ENCODE results near the gene DNAJB2.

- TF ChIP-seq CTCF (IDR thresholded peaks at IDR 0.05) (no peak), RAD21 (conservative IDR thresholded peaks at IDR 0.05 in 1 of 2, IDR thresholded peaks at IDR 0.05 in 1 of 2) (no peak), NFE2L2 (conservative IDR thresholded peaks at IDR 0.05; ENCODE audit: low read length) (no peak)
These were observed 26.9 kb downstream of the DNAJB2 start for GRCh38 chr2:219306047-219306446.

Data from A549 (cell line).